ES-I3 (cell line): ENCODE data around the gene TRHDE.

Experiments used
- H3K36me3 ChIP-seq: 2 replicates; pipeline ENCODE4 v1.6.1; 2013; ENCODE audit warnings: mild to moderate bottlenecking, low read length, control low read depth, moderate library complexity; ENCODE audit not compliant: insufficient read depth
- H3K4me1 ChIP-seq: 2 replicates; pipeline ENCODE4 v1.6.1; 2013; ENCODE audit warnings: mild to moderate bottlenecking, control low read depth, low read length; ENCODE audit not compliant: insufficient read depth
- H3K9ac ChIP-seq: 2 replicates; pipeline ENCODE4 v1.6.1; 2013; ENCODE audit warnings: low read depth, mild to moderate bottlenecking, low read length, moderate library complexity
- H3K9me3 ChIP-seq: 2 replicates; pipeline ENCODE4 v1.6.1; 2013; ENCODE audit warnings: mild to moderate bottlenecking, low read length, moderate library complexity; ENCODE audit not compliant: control insufficient read depth, insufficient read depth

The TRHDE gene

GRCh38 chr12:72311946-72312345 is 39.8 kb downstream of the TRHDE start:
- H3K9me3 ChIP-seq: no peaks in the 10 kb centered on the region
- no peaks in the 10 kb centered on the region for H3K4me1 ChIP-seq
- no peaks in the 10 kb centered on the region for H3K36me3 ChIP-seq
- no peak overlapping the region for H3K9ac ChIP-seq

- Histone ChIP-seq H3K9ac (no peak overlapping the region), H3K9me3 (no peaks in the 10 kb centered on the region), H3K4me1 (no peaks in the 10 kb centered on the region), H3K36me3 (no peaks in the 10 kb centered on the region)
These were observed 41.6 kb downstream of the TRHDE start for GRCh38 chr12:72313806-72314205.

DNA sequence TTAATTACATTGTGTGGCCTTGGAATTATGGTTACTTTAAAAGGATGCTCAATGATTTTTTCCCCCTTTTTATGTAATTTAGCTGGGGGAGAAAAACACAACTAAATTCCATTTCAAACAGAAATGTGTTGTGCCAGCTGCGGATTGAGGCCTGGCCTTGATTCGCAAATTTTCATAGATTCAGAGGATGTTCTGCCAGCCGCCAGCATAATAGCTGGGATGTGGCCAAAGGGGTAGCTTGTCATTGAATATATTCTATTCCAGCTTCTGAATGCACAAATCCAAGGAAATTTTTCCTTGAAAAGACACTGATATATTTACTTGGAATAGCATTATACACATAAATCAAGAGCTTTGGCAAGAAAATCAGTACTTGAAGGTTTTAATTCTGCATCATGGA is 43.7 kb downstream of the TRHDE start:
- Histone ChIP-seq H3K9me3 (no peaks in the 10 kb centered on the region), H3K4me1 (no peaks in the 10 kb centered on the region), H3K36me3 (no peaks in the 10 kb centered on the region), H3K9ac (no peak overlapping the region)

DNA sequence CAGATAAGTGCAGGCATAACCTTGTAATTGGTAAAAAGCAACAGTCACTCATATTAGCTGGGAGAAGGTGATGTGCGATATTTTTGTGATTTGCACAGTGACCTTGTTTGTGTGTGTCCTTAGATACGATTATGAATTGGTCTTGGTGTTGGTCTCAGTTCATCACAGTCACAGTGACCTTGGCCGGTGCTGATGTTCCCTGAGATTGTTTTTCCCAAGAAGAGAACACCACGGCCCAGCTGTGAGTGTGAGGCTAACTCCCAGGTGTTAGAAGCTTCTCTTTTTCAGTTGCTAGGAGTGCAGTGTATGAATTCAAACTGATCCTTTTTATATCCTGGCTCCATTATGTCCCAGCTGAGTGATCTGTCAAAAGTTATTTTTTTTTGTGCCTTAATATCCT is 46.2 kb downstream of the TRHDE start:
- Histone ChIP-seq H3K9me3 (no peaks in the 10 kb centered on the region), H3K4me1 (no peaks in the 10 kb centered on the region), H3K36me3 (no peaks in the 10 kb centered on the region), H3K9ac (no peak overlapping the region)

DNA sequence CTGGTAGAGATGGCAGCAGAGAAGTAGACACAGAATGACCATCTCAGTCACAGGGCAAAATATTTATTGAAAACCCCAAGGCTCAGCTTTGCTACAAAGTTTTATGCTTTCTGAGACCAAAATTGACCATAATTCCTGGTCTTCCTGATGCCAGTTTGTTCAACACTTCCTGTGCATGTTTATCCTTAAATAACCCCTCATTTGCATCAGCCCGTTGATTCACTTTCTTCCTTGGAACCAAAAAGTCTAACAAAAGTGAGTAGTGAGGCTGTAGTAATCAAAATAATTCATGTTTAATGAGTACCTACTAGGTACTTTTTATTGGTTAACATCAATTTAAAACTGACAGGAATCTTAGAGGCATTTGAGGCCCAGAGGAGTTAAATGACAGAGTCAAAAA is 51.7 kb downstream of the TRHDE start:
- Histone ChIP-seq H3K9me3 (no peaks in the 10 kb centered on the region), H3K4me1 (no peaks in the 10 kb centered on the region), H3K9ac (no peak overlapping the region), H3K36me3 (no peaks in the 10 kb centered on the region)

DNA sequence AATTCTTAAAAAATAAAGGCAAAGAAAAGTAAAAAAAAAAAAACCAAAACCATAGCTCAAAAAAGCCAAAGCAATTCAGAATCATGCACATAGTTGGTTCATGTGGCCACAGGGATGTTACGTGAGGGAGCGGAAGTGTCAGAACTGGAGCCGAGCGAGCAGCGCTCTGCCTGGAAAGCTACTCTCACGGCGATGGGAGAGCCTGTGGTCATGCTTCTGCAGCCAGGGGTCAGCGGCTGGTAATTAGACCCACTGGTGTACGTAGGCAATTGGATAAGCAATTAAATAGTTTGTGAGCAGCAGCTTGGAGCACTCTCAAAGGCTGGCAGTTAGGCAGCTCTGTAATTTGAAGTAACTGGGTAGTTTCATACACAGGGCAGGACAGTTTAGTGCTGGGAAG is 58.1 kb downstream of the TRHDE start:
- Histone ChIP-seq H3K9me3 (no peaks in the 10 kb centered on the region), H3K36me3 (no peaks in the 10 kb centered on the region), H3K4me1 (no peaks in the 10 kb centered on the region), H3K9ac (no peak overlapping the region)

- no peaks in the 10 kb centered on the region for H3K4me1 ChIP-seq
- no peaks in the 10 kb centered on the region for H3K9me3 ChIP-seq
- H3K36me3 ChIP-seq: no peaks in the 10 kb centered on the region
- no peak overlapping the region for H3K9ac ChIP-seq
These were observed 58.6 kb downstream of the TRHDE start for GRCh38 chr12:72330784-72331183.

GRCh38 chr12:72337382-72337781 is 65.2 kb downstream of the TRHDE start:
- Histone ChIP-seq H3K4me1 (no peaks in the 10 kb centered on the region), H3K9ac (no peak overlapping the region), H3K9me3 (no peaks in the 10 kb centered on the region), H3K36me3 (no peaks in the 10 kb centered on the region)

DNA sequence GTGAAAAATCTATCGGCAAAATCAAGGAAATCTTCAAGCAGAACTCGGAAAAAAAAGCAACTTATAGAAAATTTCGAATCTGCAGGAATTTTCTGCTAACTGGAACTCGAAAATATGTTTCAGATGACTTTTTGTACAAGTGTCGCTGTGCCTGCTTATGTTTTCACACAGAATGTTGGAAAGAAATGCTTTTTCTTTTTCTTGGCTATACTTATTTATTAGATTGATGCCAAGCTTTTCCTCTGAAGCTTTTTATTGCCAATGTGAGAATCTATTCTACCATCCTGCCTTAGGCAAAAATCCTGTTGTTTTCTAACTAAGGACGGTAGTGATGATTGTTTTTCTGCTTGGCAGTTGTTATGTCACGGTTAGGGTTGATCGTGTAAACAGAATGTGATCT is 65.8 kb downstream of the TRHDE start:
- Histone ChIP-seq H3K9ac (no peak overlapping the region), H3K4me1 (no peaks in the 10 kb centered on the region), H3K9me3 (no peaks in the 10 kb centered on the region), H3K36me3 (no peaks in the 10 kb centered on the region)

DNA sequence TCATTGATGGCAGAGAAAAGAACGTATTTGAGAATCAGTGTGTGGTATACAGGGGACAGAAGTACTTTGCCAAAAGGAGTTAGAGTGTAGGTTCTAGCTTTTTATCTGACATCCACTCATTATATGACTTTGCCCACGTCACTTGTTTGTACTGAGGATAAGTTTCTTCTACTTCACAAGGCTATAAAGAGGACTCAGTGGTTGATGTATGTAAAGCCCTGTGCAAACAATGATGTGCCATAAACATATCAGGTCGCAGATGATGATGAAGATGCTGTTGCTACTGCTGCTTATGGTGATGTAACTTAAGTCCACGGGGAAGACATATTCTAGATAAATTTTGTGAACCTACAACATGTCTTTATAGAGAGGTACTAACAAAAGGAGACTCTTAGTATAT is 66.3 kb downstream of the TRHDE start:
- no peaks in the 10 kb centered on the region for H3K36me3 ChIP-seq

DNA sequence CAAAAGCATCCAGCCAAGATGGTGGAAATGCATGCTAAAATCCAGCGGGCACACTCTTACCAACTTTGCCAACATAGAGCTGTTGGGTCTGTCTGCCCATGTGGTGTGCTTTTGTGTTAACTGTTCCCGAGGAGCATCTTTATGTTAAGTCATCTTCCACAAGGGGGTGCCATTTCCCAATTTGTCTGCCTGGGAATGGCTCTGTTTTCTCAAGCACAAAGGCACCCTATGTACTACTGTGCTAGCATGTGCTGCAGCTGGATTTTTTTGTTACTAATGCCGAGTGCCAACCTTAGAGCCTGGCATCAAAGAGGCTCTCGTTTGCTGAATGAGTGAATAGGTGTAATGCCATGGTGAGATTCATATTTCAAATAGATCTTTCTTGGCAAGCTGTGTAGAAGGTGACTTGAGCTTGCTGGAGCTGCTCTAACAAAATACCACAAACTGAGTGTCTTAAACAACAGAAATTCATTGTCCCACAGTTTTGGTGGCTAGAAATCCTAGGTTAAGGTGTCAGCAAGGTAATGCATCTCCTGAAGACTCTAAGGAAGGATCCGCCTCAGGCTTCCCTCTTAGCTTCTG is 74.3 kb downstream of the TRHDE start:
- Histone ChIP-seq H3K9me3 (no peaks in the 10 kb centered on the region), H3K36me3 (no peaks in the 10 kb centered on the region), H3K9ac (no peak overlapping the region), H3K4me1 (no peaks in the 10 kb centered on the region)

More for the DNA sequence above, 66.3 kb downstream of the TRHDE start:
- no peak overlapping the region for H3K9ac ChIP-seq
- no peaks in the 10 kb centered on the region for H3K9me3 ChIP-seq
- no peaks in the 10 kb centered on the region for H3K4me1 ChIP-seq

DNA sequence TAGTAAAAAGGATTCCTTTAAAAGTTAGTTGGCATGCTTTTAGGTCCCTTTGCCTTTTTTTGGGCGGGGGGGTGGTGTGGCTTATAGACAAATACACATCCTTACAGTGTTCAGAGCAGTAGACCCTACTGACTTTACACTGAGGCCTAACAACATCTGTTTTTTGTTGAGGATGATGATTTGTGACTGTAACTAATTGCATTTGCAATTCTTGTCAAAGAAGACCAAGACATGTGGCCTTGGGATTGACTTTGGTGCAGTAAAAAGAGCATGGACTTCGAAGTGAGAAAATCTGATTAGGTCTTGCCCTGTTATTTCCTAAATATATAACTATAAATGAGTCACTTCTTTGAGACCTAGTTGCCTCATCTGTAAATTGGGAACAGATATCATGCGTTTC is 77.3 kb downstream of the TRHDE start:
- Histone ChIP-seq H3K36me3 (no peaks in the 10 kb centered on the region), H3K9me3 (no peaks in the 10 kb centered on the region), H3K9ac (no peak overlapping the region), H3K4me1 (no peaks in the 10 kb centered on the region)

- Histone ChIP-seq H3K9me3 (no peaks in the 10 kb centered on the region), H3K9ac (no peak overlapping the region), H3K4me1 (no peaks in the 10 kb centered on the region), H3K36me3 (no peaks in the 10 kb centered on the region)
These were observed 87.2 kb downstream of the TRHDE start for GRCh38 chr12:72359416-72359815.

GRCh38 chr12:72365151-72365550 is 93.0 kb downstream of the TRHDE start:
- no peaks in the 10 kb centered on the region for H3K36me3 ChIP-seq
- H3K9me3 ChIP-seq: no peaks in the 10 kb centered on the region
- H3K4me1 ChIP-seq: no peaks in the 10 kb centered on the region
- no peak overlapping the region for H3K9ac ChIP-seq

DNA sequence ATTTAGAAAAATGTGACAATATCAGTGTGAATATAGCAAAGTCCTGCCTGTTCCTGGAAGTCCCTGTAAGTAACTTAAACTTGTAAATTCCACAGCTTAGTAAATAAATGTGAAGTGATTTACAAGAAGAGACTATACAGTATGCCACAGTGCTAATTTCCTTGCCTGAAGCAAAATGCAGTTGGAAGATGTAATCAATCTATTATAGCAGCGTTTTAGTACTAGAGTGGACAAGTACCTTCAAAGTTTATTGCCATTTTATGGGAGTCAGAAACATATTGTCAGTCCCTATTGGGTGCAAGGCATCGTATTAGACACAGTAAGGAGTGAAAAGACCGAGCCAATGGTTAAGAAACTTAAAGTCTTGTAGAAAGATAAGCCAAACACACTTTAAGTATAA is 94.1 kb downstream of the TRHDE start:
- H3K4me1 ChIP-seq: no peaks in the 10 kb centered on the region
- H3K9ac ChIP-seq: no peak overlapping the region
- no peaks in the 10 kb centered on the region for H3K36me3 ChIP-seq
- no peaks in the 10 kb centered on the region for H3K9me3 ChIP-seq

DNA sequence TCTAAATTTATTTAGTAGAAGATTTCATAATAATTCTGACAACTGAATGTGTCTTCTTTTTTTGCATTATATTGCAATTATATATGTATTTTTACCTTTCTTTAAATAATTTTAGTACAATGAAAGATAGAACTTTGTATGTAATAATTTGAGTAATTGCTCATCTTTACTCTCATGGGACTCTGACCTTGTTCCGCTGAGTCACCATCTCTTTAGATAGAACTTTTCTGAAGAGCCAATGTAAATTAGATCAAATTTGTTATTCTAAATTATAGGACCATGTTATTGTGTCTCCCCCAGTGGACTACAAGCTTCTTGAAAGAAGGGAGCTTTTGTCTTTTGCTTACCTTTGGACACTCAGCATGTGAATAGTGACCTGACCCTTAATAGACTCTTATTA is 96.1 kb downstream of the TRHDE start:
- no peaks in the 10 kb centered on the region for H3K36me3 ChIP-seq
- no peaks in the 10 kb centered on the region for H3K9me3 ChIP-seq
- H3K4me1 ChIP-seq: no peaks in the 10 kb centered on the region
- no peak overlapping the region for H3K9ac ChIP-seq
